KMS-11 (cell line): ENCODE results near the gene HEMGN.

Source experiments
- H2AFZ ChIP-seq: fragments of 200-600 bp; sonication (generic); 2 replicates; pipeline ENCODE4 v1.6.1; 2016; ENCODE audit warnings: antibody characterized with exemption, mixed run types, low read depth
- H3K27ac ChIP-seq: fragments of 200-600 bp; sonication (generic); 2 replicates; pipeline ENCODE4 v1.6.1; 2016; ENCODE audit warnings: mild to moderate bottlenecking, mixed run types
- H3K27me3 ChIP-seq: fragments of 200-600 bp; sonication (generic); 2 replicates; pipeline ENCODE4 v1.6.1; 2017; ENCODE audit warnings: mild to moderate bottlenecking, low read depth, mixed run types, moderate library complexity; ENCODE audit not compliant: insufficient read depth
- H3K36me3 ChIP-seq: fragments of 200-600 bp; sonication (generic); 2 replicates; pipeline ENCODE4 v1.6.1; 2017; ENCODE audit warnings: mild to moderate bottlenecking, mixed run types; ENCODE audit not compliant: insufficient read depth
- H3K4me1 ChIP-seq: fragments of 200-600 bp; sonication (generic); 2 replicates; pipeline ENCODE4 v1.6.1; 2016; ENCODE audit warnings: mild to moderate bottlenecking, low read depth, mixed run types; ENCODE audit not compliant: poor library complexity, severe bottlenecking
- H3K4me2 ChIP-seq: fragments of 200-600 bp; sonication (generic); 2 replicates; pipeline ENCODE4 v1.7.0; 2016; ENCODE audit warnings: mild to moderate bottlenecking, mixed run types
- H3K4me3 ChIP-seq: fragments of 200-600 bp; sonication (generic); IDR thresholded peaks from 2 replicates; pipeline ENCODE4 v1.6.1; 2017; ENCODE audit warnings: low read depth, low read length, mixed read lengths; ENCODE audit not compliant: insufficient read depth
- H3K79me2 ChIP-seq: fragments of 200-600 bp; sonication (generic); 2 replicates; pipeline ENCODE4 v1.6.1; 2016; ENCODE audit warnings: low read depth, mixed run types; ENCODE audit not compliant: insufficient read depth
- H3K9ac ChIP-seq: fragments of 200-600 bp; sonication (generic); 2 replicates; pipeline ENCODE4 v1.6.1; 2016; ENCODE audit warnings: mild to moderate bottlenecking, mixed run types
- H4K20me1 ChIP-seq: fragments of 200-600 bp; sonication (generic); 2 replicates; pipeline ENCODE4 v1.6.1; 2016; ENCODE audit warnings: mild to moderate bottlenecking, mixed run types; ENCODE audit not compliant: insufficient read depth
- CTCF ChIP-seq: fragments of 200-600 bp; sonication (generic); conservative IDR thresholded peaks from 2 replicates; pipeline ENCODE4 v1.6.1; 2017; ENCODE audit warnings: low read depth, mild to moderate bottlenecking, antibody characterized with exemption, low read length, moderate library complexity, mixed read lengths

HEMGN gene

GRCh38 chr9:97938081-97938644, at the start of gene HEMGN:
TSS of gene HEMGN (minus strand) at chr9:97938172. CDS start at chr9:97938136, 36 bp downstream.
- H3K27ac ChIP-seq: peak within 1 kb of the TSS; percentile 72
- peak within 1 kb of the TSS; percentile 73 for H3K4me2 ChIP-seq
- H3K36me3 ChIP-seq: no peaks in the 10 kb centered on the region
- no peaks in the 10 kb centered on the region for H3K79me2 ChIP-seq
- no peaks in the 10 kb centered on the region for H4K20me1 ChIP-seq
- no peaks in the 10 kb centered on the region for H3K27me3 ChIP-seq
- H3K4me3 ChIP-seq: no peak within 1 kb of the TSS
- H3K4me1 ChIP-seq: peaks cover 28% of the 10 kb centered on the region
- peak within 1 kb of the TSS; percentile 77 for H2AFZ ChIP-seq
- TF ChIP-seq CTCF: no peak
- peak within 1 kb of the TSS; percentile 35; the same call in 1 of the 2 replicates for H3K9ac ChIP-seq

- Histone ChIP-seq H3K4me2 (peak overlapping the region; percentile 95), H3K27me3 (no peaks in the 10 kb centered on the region), H4K20me1 (peaks cover 43% of the 10 kb centered on the region), H3K9ac (no peak overlapping the region), H2AFZ (no peak overlapping the region), H3K4me3 (no peak overlapping the region), H3K4me1 (peaks cover 72% of the 10 kb centered on the region), H3K27ac (no peak overlapping the region), H3K36me3 (no peaks in the 10 kb centered on the region), H3K79me2 (peaks cover 85% of the 10 kb centered on the region)
- TF ChIP-seq CTCF: no peak
Measured at GRCh38 chr9:97987487-97987886, 49.5 kb upstream of the HEMGN start.

- Histone ChIP-seq H3K27ac (peak overlapping the region; percentile 99), H3K4me3 (no peak overlapping the region), H2AFZ (no peak overlapping the region), H3K36me3 (no peaks in the 10 kb centered on the region), H4K20me1 (peaks cover 30% of the 10 kb centered on the region), H3K4me2 (peak overlapping the region; percentile 95), H3K4me1 (peaks cover 56% of the 10 kb centered on the region), H3K27me3 (no peaks in the 10 kb centered on the region), H3K9ac (peak overlapping the region; percentile 100), H3K79me2 (peaks cover 66% of the 10 kb centered on the region)
- no peak for TF ChIP-seq CTCF
Measured at GRCh38 chr9:97985058-97985861, 47.3 kb upstream of the HEMGN start.

GRCh38 chr9:97984188-97985057, 46.5 kb upstream of the HEMGN start:
- peaks cover 58% of the 10 kb centered on the region for H3K79me2 ChIP-seq
- H3K9ac ChIP-seq: peak overlapping the region; percentile 100
- peak overlapping the region; percentile 95 for H3K4me2 ChIP-seq
- peak overlapping the region; percentile 99 for H3K27ac ChIP-seq
- H4K20me1 ChIP-seq: peaks cover 22% of the 10 kb centered on the region
- no peak for TF ChIP-seq CTCF
- H3K27me3 ChIP-seq: no peaks in the 10 kb centered on the region
- peak overlapping the region; percentile 47; the same call in 1 of the 2 replicates for H2AFZ ChIP-seq
- no peaks in the 10 kb centered on the region for H3K36me3 ChIP-seq
- peaks cover 48% of the 10 kb centered on the region for H3K4me1 ChIP-seq
- H3K4me3 ChIP-seq: no peak overlapping the region
